Esophagus muscularis mucosa (tissue), 3 donors: ENCODE data around the gene GCLC.

Source experiments
- CTCF ChIP-seq, 3 experiments: fragments of 200-600 bp in 2 of 3; fragments of 450-650 bp in 1 of 3; sonication (generic) in 2 of 3; IDR thresholded peaks; one replicate each; pipeline ENCODE4 v1.5.1; 2017 to 2019; ENCODE audit warnings: antibody characterized with exemption in 3 of 3, mild to moderate bottlenecking in 2 of 3, moderate library complexity in 1 of 3
- POLR2A ChIP-seq: fragments of 450-650 bp; IDR thresholded peaks from one replicate; pipeline ENCODE4 v1.6.1; 2017; ENCODE audit warnings: antibody characterized with exemption, moderate library complexity, mild to moderate bottlenecking, low read depth

DNA sequence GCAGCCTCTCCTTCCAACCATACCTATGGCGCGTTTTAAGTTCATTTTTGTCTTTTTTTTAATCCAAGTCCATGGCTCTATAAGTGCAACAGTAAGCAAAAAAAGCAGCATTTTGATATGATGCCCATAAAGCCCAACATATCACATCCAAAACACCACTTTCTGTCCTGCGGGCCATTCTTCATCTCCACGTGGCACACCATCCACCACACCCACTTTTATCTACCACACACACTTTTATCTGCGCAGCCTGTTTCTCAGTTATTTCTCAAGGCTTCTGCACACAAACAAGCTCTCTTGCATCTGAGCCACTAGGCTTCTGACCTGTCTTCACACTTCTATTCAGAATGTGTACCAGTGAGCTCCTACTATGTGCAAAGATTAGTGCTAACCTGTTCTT lies 5.3 kb downstream of the GCLC start:
- TF ChIP-seq CTCF (IDR thresholded peaks at IDR 0.05) = no peak
- no peak for TF ChIP-seq POLR2A
